PC-3 (cell line): ENCODE results near the gene ZNF684.

ENCODE experiments used
- CTCF ChIP-seq: fragments of 300-600 bp; sonication (generic); conservative IDR thresholded peaks from 2 replicates; pipeline ENCODE4 v1.5.1; 2017; ENCODE audit warnings: antibody characterized with exemption, low read depth, mild to moderate bottlenecking, low read length
- EZH2 ChIP-seq: fragments of 300-600 bp; sonication (generic); IDR thresholded peaks from one replicate; pipeline ENCODE4 v1.6.1; 2017; ENCODE audit warnings: antibody characterized with exemption, mild to moderate bottlenecking, low read length; ENCODE audit not compliant: unreplicated experiment

GRCh38 chr1:40519517-40519916, 11.9 kb upstream of the ZNF684 start:
- TF ChIP-seq CTCF = no peak
- no peak for TF ChIP-seq EZH2
